HEK293 (cell line): ENCODE measurements around the gene MARF1.

Experiments used
- CTCF ChIA-PET: fragments of 350-600 bp; formaldehyde crosslinking; extraction: SDS; loops from one replicate; lab custom pipeline; 2021; ENCODE audit warnings: antibody characterized with exemption; lab: Yijun Ruan, JAX
- POLR2A ChIA-PET: fragments of 300-600 bp; formaldehyde crosslinking; extraction: SDS; loops from one replicate; lab custom pipeline; 2020; ENCODE audit warnings: antibody characterized with exemption, inconsistent platforms; lab: Yijun Ruan, JAX
- H3K27ac ChIP-seq: fragments of 200-500 bp; sonication (Bioruptor generic); 2 replicates; pipeline ENCODE4 v1.5.1; 2014; ENCODE audit warnings: low read depth, low read length, control low read depth, inconsistent platforms; ENCODE audit errors: extremely low read depth
- H3K36me3 ChIP-seq, 2 experiments: fragments of 200-500 bp in 1 of 2; sonication (Bioruptor generic) in 1 of 2; 1 replicate in 1 of 2; 2 replicates in 1 of 2; pipeline ENCODE4 v1.5.1; 2014 to 2017; ENCODE audit warnings: inconsistent platforms in 2 of 2, low read length in 2 of 2; ENCODE audit not compliant: control insufficient read depth in 2 of 2, insufficient read depth in 1 of 2
- H3K4me1 ChIP-seq: fragments of 200-500 bp; sonication (Bioruptor generic); 2 replicates; pipeline ENCODE4 v1.5.1; 2014; ENCODE audit warnings: mild to moderate bottlenecking, low read length, inconsistent platforms; ENCODE audit not compliant: control insufficient read depth, insufficient read depth
- H3K4me3 ChIP-seq: 2 replicates; pipeline ENCODE4 v1.5.1; 2011; ENCODE audit warnings: low read depth, mild to moderate bottlenecking, control low read depth, low read length, moderate library complexity
- H3K9me3 ChIP-seq: fragments of 200-500 bp; sonication (Bioruptor generic); 2 replicates; pipeline ENCODE4 v1.5.1; 2014; ENCODE audit warnings: low read depth, low read length, inconsistent platforms; ENCODE audit not compliant: control insufficient read depth, insufficient read depth
- BCL11B ChIP-seq: fragments of 450-650 bp; formaldehyde crosslinking; IDR thresholded peaks from 2 replicates; pipeline ENCODE4 v1.5.1; 2016; ENCODE audit warnings: low read depth, missing biosample characterization, missing genetic modification characterization
- EGR2 ChIP-seq: fragments of 450-650 bp; formaldehyde crosslinking; IDR thresholded peaks from 2 replicates; pipeline ENCODE4 v1.5.1; 2016; ENCODE audit warnings: low read depth, missing biosample characterization, missing genetic modification characterization
- FEZF1 ChIP-seq: fragments of 450-650 bp; formaldehyde crosslinking; IDR thresholded peaks from 2 replicates; pipeline ENCODE4 v1.5.1; 2016; ENCODE audit warnings: missing biosample characterization, missing genetic modification characterization
- HOXC10 ChIP-seq: sonication (generic); formaldehyde crosslinking; IDR thresholded peaks from 2 replicates; pipeline ENCODE4 v1.8.1; 2023; ENCODE audit warnings: mild to moderate bottlenecking, missing genetic modification reagents
- HOXD13 ChIP-seq: sonication (generic); formaldehyde crosslinking; IDR thresholded peaks from 2 replicates; pipeline ENCODE4 v1.8.0; 2022; ENCODE audit warnings: missing genetic modification reagents, borderline replicate concordance
- KLF1 ChIP-seq: fragments of 450-650 bp; formaldehyde crosslinking; IDR thresholded peaks from 2 replicates; pipeline ENCODE4 v1.5.1; 2016; ENCODE audit warnings: missing biosample characterization, missing genetic modification characterization
- SALL2 ChIP-seq: fragments of 450-650 bp; formaldehyde crosslinking; IDR thresholded peaks from 2 replicates; pipeline ENCODE4 v1.5.0; 2017; ENCODE audit warnings: missing biosample characterization, mild to moderate bottlenecking, missing genetic modification characterization, borderline replicate concordance
- SP2 ChIP-seq: fragments of 450-650 bp; formaldehyde crosslinking; IDR thresholded peaks from 2 replicates; pipeline ENCODE4 v1.5.1; 2016; ENCODE audit warnings: missing biosample characterization, missing genetic modification characterization
- ZBTB49 ChIP-seq: fragments of 450-650 bp; formaldehyde crosslinking; IDR thresholded peaks from 2 replicates; pipeline ENCODE4 v1.5.1; 2016; ENCODE audit warnings: missing biosample characterization, missing genetic modification characterization, low read depth
- ZBTB8A ChIP-seq: fragments of 450-650 bp; formaldehyde crosslinking; IDR thresholded peaks from 2 replicates; pipeline ENCODE4 v1.5.1; 2016; ENCODE audit warnings: missing biosample characterization, missing genetic modification characterization
- ZFHX2 ChIP-seq: fragments of 450-650 bp; formaldehyde crosslinking; conservative IDR thresholded peaks from 2 replicates; pipeline ENCODE4 v1.5.1; 2016; ENCODE audit warnings: missing biosample characterization, missing genetic modification characterization
- ZIC2 ChIP-seq: fragments of 450-650 bp; formaldehyde crosslinking; IDR thresholded peaks from 2 replicates; pipeline ENCODE4 v1.5.1; 2016; ENCODE audit warnings: missing biosample characterization, missing genetic modification characterization
- ZNF148 ChIP-seq: fragments of 450-650 bp; formaldehyde crosslinking; IDR thresholded peaks from 2 replicates; pipeline ENCODE4 v1.5.0; 2017; ENCODE audit warnings: missing biosample characterization, missing genetic modification characterization, borderline replicate concordance
- ZNF16 ChIP-seq: fragments of 450-650 bp; formaldehyde crosslinking; IDR thresholded peaks from 2 replicates; pipeline ENCODE4 v1.5.1; 2016; ENCODE audit warnings: low read depth, missing biosample characterization, missing genetic modification characterization
- ZNF169 ChIP-seq: fragments of 450-650 bp; formaldehyde crosslinking; IDR thresholded peaks from 2 replicates; pipeline ENCODE4 v1.5.1; 2016; ENCODE audit warnings: missing biosample characterization, missing genetic modification characterization
- ZNF202 ChIP-seq: fragments of 450-650 bp; formaldehyde crosslinking; IDR thresholded peaks from 2 replicates; pipeline ENCODE4 v1.5.1; 2016; ENCODE audit warnings: missing biosample characterization, missing genetic modification characterization, borderline replicate concordance
- ZNF433 ChIP-seq: fragments of 450-650 bp; formaldehyde crosslinking; IDR thresholded peaks from 2 replicates; pipeline ENCODE4 v1.5.1; 2016; ENCODE audit warnings: missing biosample characterization, missing genetic modification characterization, low read depth
- ZNF549 ChIP-seq: fragments of 450-650 bp; IDR thresholded peaks from 2 replicates; pipeline ENCODE4 v1.5.1; 2018; ENCODE audit warnings: missing biosample characterization, missing genetic modification characterization, mild to moderate bottlenecking, inconsistent platforms, moderate library complexity
- ZNF654 ChIP-seq: fragments of 450-650 bp; formaldehyde crosslinking; IDR thresholded peaks from 2 replicates; pipeline ENCODE4 v1.5.1; 2016; ENCODE audit warnings: low read depth, missing biosample characterization, missing genetic modification characterization
- ZSCAN30 ChIP-seq: fragments of 450-650 bp; IDR thresholded peaks from 2 replicates; pipeline ENCODE4 v1.5.1; 2018; ENCODE audit warnings: missing biosample characterization, mild to moderate bottlenecking, missing genetic modification characterization, moderate library complexity
- TF ChIP-seq, protein P1 (sequence below): fragments of 450-650 bp; formaldehyde crosslinking; IDR thresholded peaks from 2 replicates; pipeline ENCODE4 v1.5.1; 2016; ENCODE audit warnings: missing biosample characterization, missing genetic modification characterization, borderline replicate concordance

MARF1 gene

DNA sequence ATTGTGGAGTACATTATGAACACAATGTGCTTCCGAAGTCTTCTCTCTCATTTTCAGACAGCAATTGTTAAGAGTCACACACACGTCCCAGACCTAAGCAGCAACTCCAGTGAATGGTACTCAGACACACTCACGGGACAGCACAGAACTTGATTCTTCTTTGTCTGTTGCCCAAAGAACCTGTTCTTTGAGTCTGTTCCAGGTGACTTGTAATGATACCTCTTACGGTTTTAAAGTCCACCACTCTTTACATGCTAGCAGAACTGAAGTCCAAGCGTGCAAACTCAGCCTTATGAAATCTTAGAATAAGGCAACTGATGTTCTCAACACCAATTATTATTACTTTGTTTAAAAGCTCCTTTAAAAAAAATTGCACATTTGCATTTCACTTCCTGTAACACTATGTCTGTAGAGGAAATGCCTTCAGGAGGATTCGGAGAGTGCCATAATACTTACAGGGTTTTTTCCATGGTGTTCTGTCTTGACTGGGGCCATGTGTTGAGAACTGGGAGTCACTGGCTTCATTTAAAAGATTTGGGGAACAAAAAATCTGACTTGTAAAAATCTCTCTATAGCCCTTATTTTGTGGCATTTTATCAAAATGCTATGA is 48.1 kb downstream of the MARF1 start (continued):
- TF ChIP-seq ZNF148 (tag by site-specific recombination) (no peak), HOXD13 (no peak), ZNF654 (tag by site-specific recombination) (no peak), ZBTB49 (tag by site-specific recombination) (no peak), SP2 (no peak), ZNF16 (no peak)
- TF ChIP-seq, protein P1, sequence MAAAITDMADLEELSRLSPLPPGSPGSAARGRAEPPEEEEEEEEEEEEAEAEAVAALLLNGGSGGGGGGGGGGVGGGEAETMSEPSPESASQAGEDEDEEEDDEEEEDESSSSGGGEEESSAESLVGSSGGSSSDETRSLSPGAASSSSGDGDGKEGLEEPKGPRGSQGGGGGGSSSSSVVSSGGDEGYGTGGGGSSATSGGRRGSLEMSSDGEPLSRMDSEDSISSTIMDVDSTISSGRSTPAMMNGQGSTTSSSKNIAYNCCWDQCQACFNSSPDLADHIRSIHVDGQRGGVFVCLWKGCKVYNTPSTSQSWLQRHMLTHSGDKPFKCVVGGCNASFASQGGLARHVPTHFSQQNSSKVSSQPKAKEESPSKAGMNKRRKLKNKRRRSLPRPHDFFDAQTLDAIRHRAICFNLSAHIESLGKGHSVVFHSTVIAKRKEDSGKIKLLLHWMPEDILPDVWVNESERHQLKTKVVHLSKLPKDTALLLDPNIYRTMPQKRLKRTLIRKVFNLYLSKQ (tag by site-specific recombination), result no peak
- TF ChIP-seq, all 188 proteins: peak for 0

DNA sequence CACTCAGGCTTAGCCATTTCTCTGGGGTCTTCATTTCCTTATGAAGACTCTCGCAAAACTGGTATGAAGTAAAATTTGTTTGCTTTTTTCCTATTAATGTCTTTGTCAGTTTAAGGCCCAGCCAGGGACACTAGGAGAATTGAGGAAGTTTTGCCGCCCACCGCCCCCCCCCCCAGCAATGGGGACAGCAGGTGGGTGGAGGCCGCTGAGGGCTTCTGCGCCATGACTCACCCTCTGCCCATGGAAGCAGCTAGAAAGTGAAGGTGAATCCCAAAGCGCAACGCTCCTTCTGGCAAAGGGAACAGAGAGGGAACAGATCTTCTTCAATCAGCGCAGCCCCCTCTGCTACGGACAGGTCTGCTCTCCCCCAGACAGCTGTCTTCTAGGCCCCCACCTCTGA is 49.7 kb downstream of the MARF1 start:
- no peak for TF ChIP-seq ZNF169
- peak; percentile 40; the same call in 1 of the 2 replicates for TF ChIP-seq ZFHX2
- no peak for TF ChIP-seq ZNF202 (tag by site-specific recombination)
- 0 out of 2 replicates have a peak, but pooled peaks have one; percentile 17 for TF ChIP-seq EGR2
- H3K27ac ChIP-seq, result no peak overlapping the region
- H3K4me1 ChIP-seq, result no peaks in the 10 kb centered on the region
- peaks cover 0 to 37% of the 10 kb centered on the region in 2 experiments; a peak in 1 of 3 replicates for H3K36me3 ChIP-seq
- ChIA-PET CTCF (no interaction called here), POLR2A (no interaction called here)
- no peaks in the 10 kb centered on the region for H3K9me3 ChIP-seq
- H3K4me3 ChIP-seq, result no peak overlapping the region

GRCh38 chr16:15592324-15592723 is 50.6 kb downstream of the MARF1 start:
- POLR2A ChIA-PET, result no interaction called here
- CTCF ChIA-PET, result interaction anchor here (0.7 kb wide), 1 partner anchor 147 kb away, joined by 3 read pairs; no protein-coding TSS in a partner anchor

GRCh38 chr16:15587152-15587825 is 55.7 kb downstream of the MARF1 start:
- ChIA-PET CTCF (interaction anchor here (1.3 kb wide), 1 partner anchor 36 kb away, joined by 3 read pairs; no protein-coding TSS in a partner anchor), POLR2A (no interaction called here)
- no peaks in the 10 kb centered on the region for H3K9me3 ChIP-seq
- no peaks in the 10 kb centered on the region for H3K36me3 ChIP-seq
- no peaks in the 10 kb centered on the region for H3K4me1 ChIP-seq
- no peak overlapping the region for H3K4me3 ChIP-seq
- H3K27ac ChIP-seq, result no peak overlapping the region
- TF ChIP-seq ZNF16, result no peak
- no peak for TF ChIP-seq ZBTB8A
- TF ChIP-seq FEZF1 (tag by site-specific recombination), result no peak
- no peak for TF ChIP-seq ZNF433 (tag by site-specific recombination)
- TF ChIP-seq SP2, result no peak
- TF ChIP-seq KLF1 (tag by site-specific recombination), result no peak
- no peak for TF ChIP-seq BCL11B (tag by site-specific recombination)
- no peak for TF ChIP-seq ZFHX2
- TF ChIP-seq HOXC10, result no peak
- no peak for TF ChIP-seq ZNF549 (tag by site-specific recombination)

More at GRCh38 chr16:15592324-15592723, 50.6 kb downstream of the MARF1 start:
- Histone ChIP-seq H3K36me3 (peaks cover 0 to 28% of the 10 kb centered on the region in 2 experiments; a peak in 1 of 3 replicates), H3K4me1 (no peaks in the 10 kb centered on the region), H3K9me3 (no peaks in the 10 kb centered on the region), H3K4me3 (no peak overlapping the region), H3K27ac (no peak overlapping the region)
- TF ChIP-seq SALL2 (tag by site-specific recombination), result no peak
- TF ChIP-seq ZIC2 (tag by site-specific recombination), result peak; percentile 57
- TF ChIP-seq ZSCAN30 (tag by site-specific recombination), result no peak
- TF ChIP-seq, all 188 proteins: peak for 1
